Heart left ventricle (tissue), 16 donors: Measurements from ENCODE around the gene DUSP28. TPM values are rescaled to one million over a fixed set of nuclear protein-coding genes. Genes with fewer than 3 reads are reported as not detected.

Experiments used
- ATAC-seq, 4 donors: fragments of 200-7000 bp; cut with Tn5 transposase; one replicate each; pipeline ENCODE4 v1.9.1; 2020 to 2022; ENCODE audit warnings: moderate library complexity in 4 of 4, mild to moderate bottlenecking in 3 of 4, moderate number of reproducible peaks in 1 of 4
- DNase-seq, 5 donors: peaks; one replicate each; pipeline ENCODE4 v3.0.0-alpha.2; 2020
- H3K27ac ChIP-seq, 12 donors: fragments of 200-600 bp; sonication (generic) in 4 of 12; one replicate each; pipeline versions ENCODE4 v1.5.0 to v1.8.0; 2016 to 2022; ENCODE audit warnings: mild to moderate bottlenecking in 2 of 12
- H3K27me3 ChIP-seq, 9 donors: fragments of 200-600 bp; sonication (generic) in 2 of 9; one replicate each; pipeline versions ENCODE4 v1.5.1 to v1.8.0; 2016 to 2022; ENCODE audit warnings: mild to moderate bottlenecking in 3 of 9
- H3K36me3 ChIP-seq, 9 donors: fragments of 200-600 bp; sonication (generic) in 2 of 9; one replicate each; pipeline versions ENCODE4 v1.5.0 to v1.8.0; 2018 to 2022; ENCODE audit warnings: mild to moderate bottlenecking in 2 of 9
- H3K4me1 ChIP-seq, 12 donors: fragments of 200-600 bp; sonication (generic) in 4 of 12; one replicate each; pipeline versions ENCODE4 v1.5.0 to v1.8.0; 2016 to 2022; ENCODE audit warnings: mild to moderate bottlenecking in 3 of 12
- H3K4me3 ChIP-seq, 12 donors: fragments of 200-600 bp; sonication (generic) in 4 of 12; one replicate each; pipeline versions ENCODE4 v1.5.0 to v1.8.0; 2017 to 2022; ENCODE audit warnings: mild to moderate bottlenecking in 9 of 12, moderate library complexity in 4 of 12
- H3K9me3 ChIP-seq, 12 donors: fragments of 200-600 bp; sonication (generic) in 4 of 12; one replicate each; pipeline versions ENCODE4 v1.5.0 to v1.8.0; 2016 to 2022; ENCODE audit warnings: mild to moderate bottlenecking in 1 of 12
- CTCF ChIP-seq, 12 donors: fragments of 200-600 bp; sonication (generic) in 4 of 12; IDR thresholded peaks; one replicate each; pipeline versions ENCODE4 v1.5.0 to v1.8.0; 2018 to 2022; ENCODE audit warnings: antibody characterized with exemption in 12 of 12, mild to moderate bottlenecking in 5 of 12
- POLR2A ChIP-seq, 2 donors: fragments of 450-650 bp; IDR thresholded peaks; one replicate each; pipeline ENCODE4 v1.6.1; 2017; ENCODE audit warnings: antibody characterized with exemption in 2 of 2, mild to moderate bottlenecking in 2 of 2, moderate library complexity in 2 of 2
- WGBS, 4 donors: extraction: QIAGEN DNeasy Blood & Tissue Kit in 2 of 4; methylation state at CpG; one replicate each; pipeline versions ENCODE4 v1.1.5 to v1.1.7; 2013 to 2018; 5-methylcytosine and 5-hydroxymethylcytosine counted together
- intact Hi-C, 10 donors: fragments of 100-400 bp; cut with DNase I; formaldehyde crosslinking; loops; one replicate each; pipeline versions ENCODE4 v1.11.1 to v1.14.2; 2022
- polyA plus RNA-seq, 2 donors: library from polyadenylated mRNA; stranded (reverse); fragments of 200-250 nt; gene quantifications; one replicate each; pipeline ENCODE4 v1.2.3, GENCODE V29; 2013
- total RNA-seq, 9 donors: library from RNA; depleted of rRNA in 2 of 9; stranded (reverse); fragments of >200 nt in 2 of 9; fragmentation: NEBNext Ultra II Directional in 3 of 9; extraction: Animal tissue kit (Norgen Biotek cat#: 25700) in 3 of 9; gene quantifications; one replicate each; pipeline versions ENCODE4 v1.1.0 to v1.2.4, GENCODE V29; 2016 to 2023
- donor health status: ischemic (EF 13 %, LVEDD 7.1; RV severe dilation, severe dysfunction).
- donor health status: healthy with polysubstance abuse.
- donor health status: DM: no; HTN: yes; CAD: no.
- donor health status: DM: no; HTN: no; CAD: no.
- donor health status: ischemic (EF 25% LVEDD 6.9; RV normal size, moderate dysfunction).
- donor health status: ischemic (EF 25% LVEDD 5.7; RV mildly dilated, moderate dysfunction).
- donor health status: healthy.
- donor health status: DM: yes; HTN: yes; CAD: no.
- donor health status: ischemic (EF 35%, LVEDD 5.7; RV mildly dilated, moderate dysfunction).
- donor health status: nonischemic (EF 11% LVEDD 7.7; RV severe dilation, severe dysfunction).
- donor health status: DM: yes; HTN: yes; CAD: no.
- donor health status: PGD.
- donor health status: ischemic (EF 29% LVEDD 5.4; RV normal size, mild dysfunction).
- donor health status: nonischemic (EF 23%, LVEDD 6.1; RV moderate dilation, normal function).

The DUSP28 gene
- total and polyA plus RNA-seq, 11 donors: 3.6 to 23.9 (median 13.3) TPM

GRCh38 chr2:240593703-240594451, 33.7 kb downstream of the DUSP28 start:
- intact Hi-C loops: loop anchor here in 1 of 10 donors (10.0 kb wide), 1 partner anchor 111 kb away; no protein-coding TSS in a partner anchor
- Histone ChIP-seq H3K4me1 (peaks cover 0 to 71% (median 28%) of the 10 kb centered on the region in 12 donors), H3K27ac (peak overlapping the region in 9 of 12 donors; percentile 41 to 84 (median 60)), H3K27me3 (no peaks in the 10 kb centered on the region), H3K4me3 (no peak overlapping the region), H3K36me3 (peaks cover 0 to 76% (median 43%) of the 10 kb centered on the region in 9 donors), H3K9me3 (no peaks in the 10 kb centered on the region)
- TF ChIP-seq POLR2A (IDR thresholded peaks at IDR 0.05): no peak
- no peak for TF ChIP-seq CTCF (IDR thresholded peaks at IDR 0.05)
- ATAC-seq: peak; percentile 63 to 70 (median 69)
- WGBS, 4 donors: 48 to 64% (median 55%) methylated on average over 6 to 19 of the region's 19 CpGs
- peak; percentile 45 to 86 (median 67) for DNase-seq

- no peak overlapping the region for H3K4me3 ChIP-seq
- intact Hi-C loops: loop anchor here in 1 of 10 donors (10.0 kb wide), 1 partner anchor 110 kb away; no protein-coding TSS in a partner anchor
- no peak for TF ChIP-seq POLR2A (IDR thresholded peaks at IDR 0.05)
- no peak for TF ChIP-seq CTCF (IDR thresholded peaks at IDR 0.05)
These were observed 34.6 kb downstream of the DUSP28 start for GRCh38 chr2:240594511-240595380.

GRCh38 chr2:240595381-240596079, 35.4 kb downstream of the DUSP28 start:
- peaks cover 0 to 71% (median 46%) of the 10 kb centered on the region in 9 donors for H3K36me3 ChIP-seq
- 21 to 56% (median 43%) methylated on average over 7 to 18 of the region's 18 CpGs for WGBS, 4 donors
- peak in 3 of 5 donors; percentile 24 to 58 (median 28) for DNase-seq
- peak overlapping the region in 9 of 12 donors; percentile 13 to 84 (median 77) for H3K27ac ChIP-seq
- TF ChIP-seq CTCF (IDR thresholded peaks at IDR 0.05) (peak in 7 of 12 donors; percentile 5 to 40 (median 25)), POLR2A (IDR thresholded peaks at IDR 0.05) (no peak)
- H3K27me3 ChIP-seq: no peaks in the 10 kb centered on the region
- no peak overlapping the region for H3K4me3 ChIP-seq
- no peaks in the 10 kb centered on the region for H3K9me3 ChIP-seq
- peak in 3 of 4 donors; percentile 2 to 40 (median 25) for ATAC-seq
- H3K4me1 ChIP-seq: peaks cover 0 to 54% (median 28%) of the 10 kb centered on the region in 12 donors
- intact Hi-C loops: loop anchor here in 1 of 10 donors (10.0 kb wide), 1 partner anchor 109 kb away; no protein-coding TSS in a partner anchor

More at GRCh38 chr2:240594511-240595380, 34.6 kb downstream of the DUSP28 start:
- DNase-seq (peak in 3 of 5 donors; percentile 18 to 66 (median 33)), ATAC-seq (no peak)
- peak overlapping the region in 9 of 12 donors; percentile 41 to 84 (median 67) for H3K27ac ChIP-seq
- H3K4me1 ChIP-seq: peaks cover 0 to 62% (median 28%) of the 10 kb centered on the region in 12 donors
- no peaks in the 10 kb centered on the region for H3K9me3 ChIP-seq
- no peaks in the 10 kb centered on the region for H3K27me3 ChIP-seq
- peaks cover 0 to 78% (median 49%) of the 10 kb centered on the region in 9 donors for H3K36me3 ChIP-seq
- WGBS, 4 donors: 70 to 84% (median 78%) methylated on average over 18 to 34 of the region's 34 CpGs
